Kidney epithelial cell (primary cell): Measurements from ENCODE around the gene RHBDL3. TPM values are rescaled to one million over a fixed set of nuclear protein-coding genes. Genes with fewer than 3 reads are reported as not detected.
A peak's percentile ranks its signal among the peaks of the same experiment; 100 is the strongest.
"Not testable (repeated sequence)": the region's sequence is repeated elsewhere in the genome, so short reads cannot be mapped to it uniquely, and the experiment has no call there.

Experiments
- DNase-seq: peaks from one replicate; pipeline ENCODE4 v3.0.0-alpha.2; 2010; ENCODE audit warnings: low read depth
- H3K27me3 ChIP-seq: 2 replicates; pipeline ENCODE4 v1.6.0; 2011; ENCODE audit warnings: low read length; ENCODE audit not compliant: control insufficient read depth, insufficient read depth
- H3K36me3 ChIP-seq: 2 replicates; pipeline ENCODE4 v1.5.1; 2011; ENCODE audit warnings: low read length; ENCODE audit not compliant: control insufficient read depth, insufficient read depth
- H3K4me3 ChIP-seq: 2 replicates; pipeline ENCODE4 v1.5.1; 2011; ENCODE audit warnings: low read depth, mild to moderate bottlenecking, control low read depth, low read length
- total RNA-seq: library from RNA; depleted of rRNA; stranded (reverse); fragments of >200 nt; gene quantifications from 2 replicates; pipeline ENCODE4 v1.2.3, GENCODE V29; 2015
- TF ChIP-seq, protein P1 (sequence below): IDR thresholded peaks from 2 replicates; pipeline ENCODE4 v1.5.1; 2011; ENCODE audit warnings: mild to moderate bottlenecking, moderate library complexity, low read length, control low read depth, inconsistent platforms; ENCODE audit not compliant: insufficient read depth, poor library complexity, severe bottlenecking

Gene RHBDL3
- total RNA-seq, 1 donor from 2014 or later = not detected

DNA sequence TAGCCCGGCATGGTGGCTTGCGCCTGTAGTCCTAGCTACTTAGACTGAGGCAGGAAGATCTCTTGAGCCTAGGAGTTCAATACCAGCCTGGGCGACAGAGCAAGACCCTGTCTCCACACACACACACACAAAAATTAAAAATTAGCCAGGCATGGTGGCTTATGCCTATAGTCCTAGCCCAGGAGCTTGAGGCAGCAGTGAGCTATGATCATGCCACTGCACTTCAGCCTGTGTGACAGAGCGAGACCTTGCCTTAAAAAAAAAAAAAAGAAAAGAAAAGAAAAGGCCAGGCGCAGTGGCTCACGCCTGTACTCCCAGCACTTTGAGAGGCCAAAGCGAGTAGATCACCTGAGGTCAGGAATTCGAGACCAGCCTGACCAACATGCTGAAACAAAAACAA, 52.4 kb downstream of the RHBDL3 start:
- no peak for DNase-seq
- TF ChIP-seq, protein P1, sequence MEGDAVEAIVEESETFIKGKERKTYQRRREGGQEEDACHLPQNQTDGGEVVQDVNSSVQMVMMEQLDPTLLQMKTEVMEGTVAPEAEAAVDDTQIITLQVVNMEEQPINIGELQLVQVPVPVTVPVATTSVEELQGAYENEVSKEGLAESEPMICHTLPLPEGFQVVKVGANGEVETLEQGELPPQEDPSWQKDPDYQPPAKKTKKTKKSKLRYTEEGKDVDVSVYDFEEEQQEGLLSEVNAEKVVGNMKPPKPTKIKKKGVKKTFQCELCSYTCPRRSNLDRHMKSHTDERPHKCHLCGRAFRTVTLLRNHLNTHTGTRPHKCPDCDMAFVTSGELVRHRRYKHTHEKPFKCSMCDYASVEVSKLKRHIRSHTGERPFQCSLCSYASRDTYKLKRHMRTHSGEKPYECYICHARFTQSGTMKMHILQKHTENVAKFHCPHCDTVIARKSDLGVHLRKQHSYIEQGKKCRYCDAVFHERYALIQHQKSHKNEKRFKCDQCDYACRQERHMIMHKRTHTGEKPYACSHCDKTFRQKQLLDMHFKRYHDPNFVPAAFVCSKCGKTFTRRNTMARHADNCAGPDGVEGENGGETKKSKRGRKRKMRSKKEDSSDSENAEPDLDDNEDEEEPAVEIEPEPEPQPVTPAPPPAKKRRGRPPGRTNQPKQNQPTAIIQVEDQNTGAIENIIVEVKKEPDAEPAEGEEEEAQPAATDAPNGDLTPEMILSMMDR = no peak
- H3K36me3 ChIP-seq = no peaks in the 10 kb centered on the region
- no peak overlapping the region for H3K4me3 ChIP-seq
- peaks cover 2% of the 10 kb centered on the region for H3K27me3 ChIP-seq

DNA sequence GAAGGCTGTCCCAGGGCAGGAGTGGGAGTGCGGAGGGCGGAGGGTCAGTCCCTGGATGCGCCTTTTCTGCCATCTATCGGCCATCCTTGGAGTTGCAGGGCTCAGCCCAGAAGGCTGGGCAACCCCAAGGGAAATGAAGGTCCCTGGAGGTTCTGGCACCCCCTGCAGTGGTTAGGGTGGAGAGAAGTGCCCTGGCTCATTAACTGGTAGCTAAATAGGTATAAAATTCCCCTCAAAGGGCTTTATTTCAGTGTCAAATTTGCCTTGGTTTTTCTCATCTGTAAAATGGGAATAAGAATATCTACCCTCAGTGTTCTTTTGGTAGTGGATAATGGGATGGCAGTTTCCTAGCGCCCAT, 53.9 kb downstream of the RHBDL3 start:
- TF ChIP-seq, protein P1 = peak; percentile 99
- Histone ChIP-seq H3K27me3 (peaks cover 2% of the 10 kb centered on the region), H3K36me3 (no peaks in the 10 kb centered on the region), H3K4me3 (no peak overlapping the region)
- DNase-seq = no peak

DNA sequence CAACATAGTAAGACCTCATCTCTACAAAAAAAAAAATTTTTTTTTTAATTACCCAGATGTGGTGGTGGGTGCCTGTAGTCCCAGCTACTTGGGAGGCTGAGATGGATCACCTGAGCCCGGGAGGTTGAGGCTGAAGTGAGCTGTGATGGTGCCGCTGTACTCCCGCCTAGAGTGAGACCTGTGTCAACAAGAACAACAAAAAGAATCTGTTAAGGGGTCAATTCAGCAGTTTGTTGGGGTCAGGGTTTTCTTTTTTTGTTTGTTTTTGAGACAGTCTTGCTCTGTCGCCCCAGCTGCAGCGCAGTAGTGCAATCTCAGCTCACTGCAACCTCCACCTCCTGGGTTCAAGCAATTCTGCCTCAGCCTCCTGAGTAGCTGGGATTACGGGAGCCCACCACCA, 54.4 kb downstream of the RHBDL3 start:
- not testable (repeated sequence) for DNase-seq, H3K27me3 ChIP-seq, H3K36me3 ChIP-seq, H3K4me3 ChIP-seq

DNA sequence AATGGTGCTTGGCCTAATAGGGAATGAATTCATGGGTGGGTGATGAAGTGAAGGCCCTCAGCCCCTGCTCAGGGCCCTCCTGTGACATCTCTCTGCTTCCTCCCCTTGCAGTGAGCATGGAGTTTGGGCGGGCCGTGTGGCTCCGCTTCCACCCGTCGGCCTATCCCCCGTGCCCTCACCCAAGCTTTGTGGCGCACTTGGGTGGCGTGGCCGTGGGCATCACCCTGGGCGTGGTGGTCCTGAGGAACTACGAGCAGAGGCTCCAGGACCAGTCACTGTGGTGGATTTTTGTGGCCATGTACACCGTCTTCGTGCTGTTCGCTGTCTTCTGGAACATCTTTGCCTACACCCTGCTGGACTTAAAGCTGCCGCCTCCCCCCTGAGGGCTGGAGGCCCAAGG, 55.2 kb downstream of the RHBDL3 start:
- TF ChIP-seq, protein P1 = no peak
- H3K4me3 ChIP-seq = no peak overlapping the region

DNA sequence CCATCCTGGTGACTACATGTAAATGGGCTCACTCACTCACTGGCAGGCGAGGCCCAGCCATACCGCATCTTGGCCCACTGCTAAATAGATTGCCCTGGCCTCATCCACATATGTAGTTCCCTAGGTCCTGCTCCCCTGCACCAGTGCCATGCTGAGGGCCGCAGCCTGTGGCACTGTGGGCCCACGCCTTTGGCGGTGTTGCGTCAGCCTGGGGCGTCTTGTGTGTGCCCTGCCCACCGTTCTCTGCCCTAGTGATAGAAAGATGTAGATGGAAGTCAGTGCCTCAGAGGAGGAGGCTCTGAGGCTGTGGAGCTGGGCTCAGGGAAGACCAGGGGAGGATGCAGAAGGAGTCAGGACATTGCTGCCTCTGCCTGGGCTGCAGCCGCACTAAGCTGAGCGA, 57.4 kb downstream of the RHBDL3 start:
- Histone ChIP-seq H3K27me3 (peaks cover 2% of the 10 kb centered on the region), H3K4me3 (no peak overlapping the region), H3K36me3 (no peaks in the 10 kb centered on the region)
- TF ChIP-seq, protein P1 = no peak
- DNase-seq = no peak

More for the DNA sequence above, 55.2 kb downstream of the RHBDL3 start:
- Histone ChIP-seq H3K36me3 (no peaks in the 10 kb centered on the region), H3K27me3 (peaks cover 2% of the 10 kb centered on the region)
- no peak for DNase-seq

DNA sequence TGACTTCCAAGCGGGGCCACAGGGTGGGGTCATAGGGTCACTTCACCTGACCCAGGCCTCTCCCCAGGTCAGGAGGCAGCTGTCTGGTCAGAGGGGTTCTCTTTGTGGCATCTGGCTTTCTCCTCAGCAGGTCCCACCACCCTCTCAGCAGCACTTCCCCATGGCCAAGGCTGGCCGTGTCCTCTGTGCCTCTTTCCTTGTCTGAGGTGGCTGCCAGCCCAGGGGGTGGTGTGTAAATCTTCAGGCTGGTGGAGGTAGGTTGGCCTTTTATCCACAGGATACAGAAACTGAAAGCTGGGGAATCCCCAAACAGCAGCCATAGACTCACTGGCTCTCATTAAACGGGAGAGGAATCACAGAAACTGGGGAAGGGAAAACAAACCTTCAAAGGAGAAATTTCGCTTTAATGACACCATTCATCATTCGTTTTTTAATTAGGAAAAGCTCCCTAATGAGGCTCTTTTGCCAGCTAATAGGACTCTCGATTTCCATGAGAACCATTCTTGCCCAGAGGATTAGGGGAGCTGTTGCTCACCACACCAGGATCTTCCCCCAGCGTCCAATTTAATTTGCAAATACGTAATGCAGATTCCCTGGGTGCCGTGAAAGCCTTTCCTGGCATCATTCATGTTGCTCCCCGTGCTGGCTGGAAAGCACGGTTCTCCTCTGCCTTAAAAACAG, 58.3 kb downstream of the RHBDL3 start:
- no peak for DNase-seq
- no peak overlapping the region for H3K4me3 ChIP-seq

More for the DNA sequence above, 58.3 kb downstream of the RHBDL3 start:
- Histone ChIP-seq H3K27me3 (no peaks in the 10 kb centered on the region), H3K36me3 (no peaks in the 10 kb centered on the region)
- TF ChIP-seq, protein P1 = no peak
